ENCODE data around the gene JAZF1.

DNA sequence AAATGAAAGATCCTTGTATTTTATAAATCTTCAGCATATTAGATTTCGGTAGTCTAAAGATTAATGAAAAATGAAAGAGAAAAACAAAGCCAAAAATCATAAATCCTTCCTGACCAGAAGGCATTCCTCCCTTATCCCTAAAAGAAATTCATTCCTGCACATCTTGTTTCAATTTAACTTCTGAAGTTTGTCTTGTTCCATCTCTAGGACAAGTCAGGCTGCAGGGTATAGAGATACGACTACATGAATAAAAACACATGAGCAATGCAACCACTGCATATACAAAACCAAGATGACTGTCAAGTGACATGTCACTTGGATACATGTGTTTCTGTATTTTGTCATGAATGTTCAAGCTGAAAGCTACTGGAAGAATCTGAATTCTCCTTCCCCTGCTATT is 214.9 kb downstream of the JAZF1 start:
- TF ChIP-seq, protein P1, sequence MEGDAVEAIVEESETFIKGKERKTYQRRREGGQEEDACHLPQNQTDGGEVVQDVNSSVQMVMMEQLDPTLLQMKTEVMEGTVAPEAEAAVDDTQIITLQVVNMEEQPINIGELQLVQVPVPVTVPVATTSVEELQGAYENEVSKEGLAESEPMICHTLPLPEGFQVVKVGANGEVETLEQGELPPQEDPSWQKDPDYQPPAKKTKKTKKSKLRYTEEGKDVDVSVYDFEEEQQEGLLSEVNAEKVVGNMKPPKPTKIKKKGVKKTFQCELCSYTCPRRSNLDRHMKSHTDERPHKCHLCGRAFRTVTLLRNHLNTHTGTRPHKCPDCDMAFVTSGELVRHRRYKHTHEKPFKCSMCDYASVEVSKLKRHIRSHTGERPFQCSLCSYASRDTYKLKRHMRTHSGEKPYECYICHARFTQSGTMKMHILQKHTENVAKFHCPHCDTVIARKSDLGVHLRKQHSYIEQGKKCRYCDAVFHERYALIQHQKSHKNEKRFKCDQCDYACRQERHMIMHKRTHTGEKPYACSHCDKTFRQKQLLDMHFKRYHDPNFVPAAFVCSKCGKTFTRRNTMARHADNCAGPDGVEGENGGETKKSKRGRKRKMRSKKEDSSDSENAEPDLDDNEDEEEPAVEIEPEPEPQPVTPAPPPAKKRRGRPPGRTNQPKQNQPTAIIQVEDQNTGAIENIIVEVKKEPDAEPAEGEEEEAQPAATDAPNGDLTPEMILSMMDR (IDR thresholded peaks at IDR 0.05 in 4 of 5, conservative IDR thresholded peaks at IDR 0.05 in 1 of 5): no peak
- no peak for TF ChIP-seq POLR2A (IDR thresholded peaks at IDR 0.05)
